Measurements from ENCODE around the gene OR2V2. TPM values are rescaled to one million over a fixed set of nuclear protein-coding genes. Genes with fewer than 3 reads are reported as not detected.
"Not testable (repeated sequence)": the region's sequence is repeated elsewhere in the genome, so short reads cannot be mapped to it uniquely, and the experiment has no call there.

The OR2V2 gene, protein sequence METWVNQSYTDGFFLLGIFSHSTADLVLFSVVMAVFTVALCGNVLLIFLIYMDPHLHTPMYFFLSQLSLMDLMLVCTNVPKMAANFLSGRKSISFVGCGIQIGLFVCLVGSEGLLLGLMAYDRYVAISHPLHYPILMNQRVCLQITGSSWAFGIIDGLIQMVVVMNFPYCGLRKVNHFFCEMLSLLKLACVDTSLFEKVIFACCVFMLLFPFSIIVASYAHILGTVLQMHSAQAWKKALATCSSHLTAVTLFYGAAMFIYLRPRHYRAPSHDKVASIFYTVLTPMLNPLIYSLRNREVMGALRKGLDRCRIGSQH
- total RNA-seq, result not detected
- long read RNA-seq, result 0 reads

DNA sequence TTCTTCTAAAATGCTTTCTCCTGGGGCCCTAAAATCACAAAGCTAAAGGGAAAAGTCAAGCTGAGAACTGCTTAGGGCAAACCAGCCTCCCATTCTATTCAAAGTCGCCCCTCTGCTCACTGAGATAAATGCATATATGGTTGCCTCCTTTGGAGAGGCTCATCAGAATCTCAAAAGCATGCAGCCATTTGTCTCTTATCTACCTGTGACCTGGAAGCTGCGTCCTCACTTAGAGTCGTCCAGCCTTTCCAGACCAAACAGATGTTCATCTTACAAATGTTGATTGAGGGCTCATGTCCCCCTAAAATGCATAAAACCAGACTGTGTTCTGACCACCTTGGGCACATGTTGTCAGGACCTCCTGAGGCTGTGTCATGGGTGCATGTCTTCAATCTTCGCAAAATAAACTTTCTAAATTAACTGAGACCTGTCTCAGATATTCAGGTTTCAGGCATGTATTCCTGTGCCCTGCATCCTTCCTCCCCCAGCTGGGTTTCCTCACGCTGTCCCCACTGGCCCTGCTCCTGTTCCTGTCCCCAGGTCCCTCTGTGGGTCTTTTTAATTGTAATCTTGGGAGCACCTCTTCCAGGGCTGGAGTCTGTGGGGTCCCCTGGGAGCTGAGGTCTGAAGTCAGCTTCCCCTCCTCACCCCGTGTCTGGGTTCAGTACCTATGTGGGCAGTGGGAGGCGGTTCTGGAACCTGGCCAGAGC, at the start of gene OR2V2:
Gene OR2V2 (plus strand): TSS at position 660 of the 710 bp plus-strand sequence. CDS start 7,357 bp downstream, outside the sequence.
- H3K27ac ChIP-seq; H3K36me3 ChIP-seq; DNase-seq; H3K4me1 ChIP-seq; H3K4me3 ChIP-seq; intact Hi-C loops (cut with DNase I); H3K9me3 ChIP-seq: not testable (repeated sequence)
- peaks cover 24% of the 10 kb centered on the region for H3K27me3 ChIP-seq
- ATAC-seq, result peak; percentile 31

DNA sequence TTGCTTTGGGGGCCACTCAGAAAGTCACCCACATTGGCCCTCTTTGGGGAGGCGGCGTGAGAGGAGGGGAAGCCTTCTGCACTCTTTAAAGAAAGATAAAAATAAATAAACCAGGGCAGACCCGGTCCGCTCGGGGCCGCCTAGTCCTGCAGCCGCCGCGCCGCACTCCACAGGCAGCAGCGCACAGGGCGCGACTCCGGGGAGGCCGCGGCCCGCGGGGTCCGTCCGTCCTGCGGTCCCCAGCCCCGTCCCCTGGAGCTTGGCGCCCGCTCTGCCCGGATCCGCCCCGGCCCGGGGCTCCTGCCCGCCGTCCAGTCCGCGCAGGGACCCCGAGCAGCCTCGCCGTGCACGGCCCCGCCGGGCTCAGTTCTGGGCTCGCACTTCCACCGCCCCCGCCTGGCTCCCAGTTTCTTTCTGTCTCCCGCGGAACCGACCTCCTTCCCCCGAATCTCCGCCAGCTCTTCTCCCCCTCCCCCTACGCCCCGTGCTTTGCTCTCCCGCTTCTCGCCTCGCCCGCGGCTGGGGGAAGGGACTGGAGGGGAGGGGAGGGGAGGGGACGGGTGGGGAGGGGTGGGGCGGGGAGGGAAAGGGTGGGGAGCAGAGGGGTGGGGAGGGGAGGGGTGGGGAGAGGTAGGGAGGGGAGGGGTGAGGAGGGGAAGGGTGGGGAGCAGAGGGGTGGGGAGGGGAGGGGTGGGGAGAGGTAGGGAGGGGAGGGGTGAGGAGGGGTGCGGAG, 49.5 kb upstream of the OR2V2 start:
- H3K4me3 ChIP-seq; DNase-seq; H3K36me3 ChIP-seq; H3K9me3 ChIP-seq; H3K4me1 ChIP-seq; H3K27ac ChIP-seq; intact Hi-C loops (cut with DNase I): not testable (repeated sequence)
- peaks cover 18% of the 10 kb centered on the region for H3K27me3 ChIP-seq
- ATAC-seq, result peak; percentile 55

DNA sequence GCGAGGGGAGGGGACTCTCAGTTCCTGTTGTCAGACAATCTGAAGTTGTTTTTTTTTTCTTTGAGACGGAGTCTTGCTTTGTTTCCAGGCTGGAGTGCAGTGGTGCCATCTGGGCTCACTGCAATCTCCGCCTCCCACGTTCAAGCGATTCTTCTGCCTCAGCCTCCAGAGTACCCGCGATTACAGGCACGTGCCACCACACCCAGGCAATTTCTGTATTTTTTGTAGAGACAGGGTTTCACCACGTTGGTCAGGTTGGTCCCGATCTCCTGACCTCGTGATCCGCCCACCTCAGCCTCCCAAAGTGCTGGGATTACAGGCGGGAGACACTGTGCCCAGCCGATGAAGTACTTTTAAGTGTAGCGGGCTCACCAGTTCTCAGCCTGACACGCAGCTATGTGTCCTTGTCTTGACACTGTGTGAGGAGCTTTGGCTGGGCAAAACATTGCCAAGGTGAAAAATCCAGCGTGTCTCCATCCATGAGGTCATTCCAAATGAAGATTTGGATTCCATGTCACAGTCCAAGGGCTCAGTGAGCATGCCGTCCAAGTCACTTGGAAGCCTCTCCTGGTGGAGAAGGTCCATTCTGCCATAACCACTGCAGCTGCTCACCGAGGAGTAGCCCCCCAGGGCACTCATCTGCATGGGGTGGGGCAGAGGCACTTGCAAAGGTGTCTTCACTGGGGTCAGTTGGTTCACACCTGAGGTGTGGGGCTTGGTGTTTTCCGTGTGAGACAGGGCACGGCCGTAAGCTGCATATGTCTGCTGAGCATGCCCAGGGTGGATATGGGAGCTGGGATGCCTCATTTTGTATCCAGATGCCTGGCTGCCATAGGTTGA, 48.4 kb upstream of the OR2V2 start:
- Histone ChIP-seq H3K9me3 (no peaks in the 10 kb centered on the region), H3K4me1 (no peaks in the 10 kb centered on the region), H3K27ac (no peak overlapping the region), H3K36me3 (no peaks in the 10 kb centered on the region), H3K27me3 (peaks cover 18% of the 10 kb centered on the region), H3K4me3 (no peak overlapping the region)
- ATAC-seq, result no peak
- TF ChIP-seq, protein P1, sequence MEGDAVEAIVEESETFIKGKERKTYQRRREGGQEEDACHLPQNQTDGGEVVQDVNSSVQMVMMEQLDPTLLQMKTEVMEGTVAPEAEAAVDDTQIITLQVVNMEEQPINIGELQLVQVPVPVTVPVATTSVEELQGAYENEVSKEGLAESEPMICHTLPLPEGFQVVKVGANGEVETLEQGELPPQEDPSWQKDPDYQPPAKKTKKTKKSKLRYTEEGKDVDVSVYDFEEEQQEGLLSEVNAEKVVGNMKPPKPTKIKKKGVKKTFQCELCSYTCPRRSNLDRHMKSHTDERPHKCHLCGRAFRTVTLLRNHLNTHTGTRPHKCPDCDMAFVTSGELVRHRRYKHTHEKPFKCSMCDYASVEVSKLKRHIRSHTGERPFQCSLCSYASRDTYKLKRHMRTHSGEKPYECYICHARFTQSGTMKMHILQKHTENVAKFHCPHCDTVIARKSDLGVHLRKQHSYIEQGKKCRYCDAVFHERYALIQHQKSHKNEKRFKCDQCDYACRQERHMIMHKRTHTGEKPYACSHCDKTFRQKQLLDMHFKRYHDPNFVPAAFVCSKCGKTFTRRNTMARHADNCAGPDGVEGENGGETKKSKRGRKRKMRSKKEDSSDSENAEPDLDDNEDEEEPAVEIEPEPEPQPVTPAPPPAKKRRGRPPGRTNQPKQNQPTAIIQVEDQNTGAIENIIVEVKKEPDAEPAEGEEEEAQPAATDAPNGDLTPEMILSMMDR (IDR thresholded peaks at IDR 0.05), result no peak
- DNase-seq, result peak; percentile 38
- intact Hi-C loops (cut with DNase I), result no loop called here

GRCh38 chr5:181099602-181100086, 47.7 kb upstream of the OR2V2 start:
- Histone ChIP-seq H3K27me3 (peaks cover 18% of the 10 kb centered on the region), H3K4me1 (no peaks in the 10 kb centered on the region), H3K27ac (no peak overlapping the region), H3K36me3 (no peaks in the 10 kb centered on the region), H3K4me3 (no peak overlapping the region), H3K9me3 (no peaks in the 10 kb centered on the region)
- ATAC-seq (no peak), DNase-seq (no peak)
- TF ChIP-seq, protein P1 (IDR thresholded peaks at IDR 0.05), result no peak
- intact Hi-C loops (cut with DNase I), result no loop called here

GRCh38 chr5:181100121-181100875, 47.1 kb upstream of the OR2V2 start:
- Histone ChIP-seq H3K4me1 (no peaks in the 10 kb centered on the region), H3K27ac (no peak overlapping the region), H3K27me3 (peaks cover 18% of the 10 kb centered on the region), H3K4me3 (no peak overlapping the region), H3K36me3 (no peaks in the 10 kb centered on the region), H3K9me3 (no peaks in the 10 kb centered on the region)
- TF ChIP-seq, protein P1 (IDR thresholded peaks at IDR 0.05), result no peak
- DNase-seq, result peak; percentile 59
- ATAC-seq, result no peak
- intact Hi-C loops (cut with DNase I), result no loop called here

- H3K4me3 ChIP-seq; H3K9me3 ChIP-seq; H3K27ac ChIP-seq; H3K4me1 ChIP-seq; H3K36me3 ChIP-seq; intact Hi-C loops (cut with DNase I): not testable (repeated sequence)
- peak; percentile 32 for ATAC-seq
- peaks cover 20% of the 10 kb centered on the region for H3K27me3 ChIP-seq
- DNase-seq, result peak; percentile 49
Observed at GRCh38 chr5:181101030-181101641, 46.2 kb upstream of the OR2V2 start.

DNA sequence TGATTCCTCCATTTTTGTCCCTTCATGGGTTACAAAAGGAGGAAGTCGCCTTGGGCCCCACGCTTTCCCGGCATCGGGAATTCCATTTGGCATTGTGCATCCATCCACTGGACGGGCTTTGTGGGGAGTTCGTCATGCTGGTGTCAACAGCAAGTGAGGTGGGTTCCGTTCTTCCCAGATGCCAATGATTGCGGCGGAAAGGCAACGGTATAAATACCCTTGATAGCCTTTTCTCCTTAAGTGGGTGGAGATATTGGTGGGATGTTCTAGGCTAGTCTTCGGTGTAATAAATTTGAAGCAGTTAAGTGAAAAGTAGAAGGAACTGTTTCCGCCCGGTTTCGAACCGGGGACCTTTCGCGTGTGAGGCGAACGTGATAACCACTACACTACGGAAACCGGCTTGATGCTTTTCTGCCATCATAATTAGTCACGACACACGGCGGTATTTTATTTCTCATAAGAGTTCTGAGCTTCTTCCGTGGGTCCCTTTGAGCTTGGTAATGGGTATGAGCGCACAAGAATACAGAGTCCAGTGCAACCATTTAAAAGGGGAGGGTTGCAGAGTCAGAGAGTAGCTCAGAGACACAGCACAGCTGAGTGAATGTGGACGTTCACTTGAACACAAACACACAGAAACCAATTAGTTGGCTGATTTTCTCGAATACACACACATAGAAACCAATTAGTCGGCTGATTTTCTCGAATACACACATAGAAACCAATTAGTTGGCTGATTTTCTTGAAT, 45.3 kb upstream of the OR2V2 start:
- H3K27ac ChIP-seq; intact Hi-C loops (cut with DNase I); H3K36me3 ChIP-seq; DNase-seq; H3K9me3 ChIP-seq; H3K4me3 ChIP-seq; H3K4me1 ChIP-seq; ATAC-seq: not testable (repeated sequence)
- H3K27me3 ChIP-seq, result peaks cover 30% of the 10 kb centered on the region

DNA sequence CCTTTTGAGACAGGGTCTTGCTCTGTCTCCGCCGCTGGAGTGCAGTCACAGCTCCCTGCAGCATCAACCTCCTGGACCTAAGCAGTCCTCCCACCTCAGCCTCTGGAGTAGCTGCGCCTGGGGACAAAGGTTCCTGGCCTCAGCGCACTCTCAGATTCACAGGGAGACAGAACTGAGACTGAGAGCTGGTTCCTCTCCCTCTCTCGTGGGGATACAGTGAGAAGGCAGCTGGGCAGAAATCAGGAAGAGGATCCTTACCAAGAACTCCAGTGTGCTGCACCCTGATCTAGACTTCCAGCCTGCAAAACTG, 43.2 kb upstream of the OR2V2 start:
- ATAC-seq, result peak; percentile 15
- H3K4me3 ChIP-seq; H3K4me1 ChIP-seq; H3K27ac ChIP-seq; DNase-seq; intact Hi-C loops (cut with DNase I); H3K36me3 ChIP-seq; H3K9me3 ChIP-seq: not testable (repeated sequence)
- H3K27me3 ChIP-seq, result peaks cover 44% of the 10 kb centered on the region
